Thyroid gland (tissue), 4 donors: Measurements from ENCODE around the gene GDNF.

Experiments used
- POLR2A ChIP-seq, 2 donors: fragments of 450-650 bp; IDR thresholded peaks; one replicate each; pipeline ENCODE4 v1.6.1; 2017; ENCODE audit warnings: antibody characterized with exemption in 2 of 2, mild to moderate bottlenecking in 2 of 2, moderate library complexity in 1 of 2
- TF ChIP-seq, protein P1 (sequence below), 6 experiments: fragments of 200-600 bp in 3 of 6; fragments of 450-650 bp in 3 of 6; sonication (generic) in 3 of 6; IDR thresholded peaks; one replicate each; pipeline ENCODE4 v1.5.1; 2016 to 2019; ENCODE audit warnings: antibody characterized with exemption in 6 of 6, mild to moderate bottlenecking in 2 of 6, inconsistent platforms in 1 of 6, moderate library complexity in 1 of 6

DNA sequence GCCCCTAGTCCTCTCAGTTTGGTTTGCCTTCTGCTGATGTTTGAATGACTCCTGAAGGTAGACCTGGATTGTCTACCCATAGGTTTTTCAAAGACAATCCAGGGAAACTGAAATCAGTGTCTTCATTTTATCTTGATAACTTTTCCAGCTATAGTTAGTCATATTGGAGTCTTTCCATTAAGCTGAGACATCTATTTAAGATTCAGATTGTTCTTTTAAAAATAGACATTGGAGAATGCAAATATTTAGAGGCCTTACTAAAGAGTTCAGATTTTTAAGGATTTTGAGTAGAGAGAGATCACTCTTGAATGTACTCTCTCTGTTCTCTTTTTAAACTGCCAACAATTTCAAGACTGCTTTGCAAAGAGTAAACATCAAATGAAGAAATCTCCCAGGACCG, 69.1 kb downstream of the GDNF start:
- no peak for TF ChIP-seq POLR2A (IDR thresholded peaks at IDR 0.05)
- TF ChIP-seq, protein P1, sequence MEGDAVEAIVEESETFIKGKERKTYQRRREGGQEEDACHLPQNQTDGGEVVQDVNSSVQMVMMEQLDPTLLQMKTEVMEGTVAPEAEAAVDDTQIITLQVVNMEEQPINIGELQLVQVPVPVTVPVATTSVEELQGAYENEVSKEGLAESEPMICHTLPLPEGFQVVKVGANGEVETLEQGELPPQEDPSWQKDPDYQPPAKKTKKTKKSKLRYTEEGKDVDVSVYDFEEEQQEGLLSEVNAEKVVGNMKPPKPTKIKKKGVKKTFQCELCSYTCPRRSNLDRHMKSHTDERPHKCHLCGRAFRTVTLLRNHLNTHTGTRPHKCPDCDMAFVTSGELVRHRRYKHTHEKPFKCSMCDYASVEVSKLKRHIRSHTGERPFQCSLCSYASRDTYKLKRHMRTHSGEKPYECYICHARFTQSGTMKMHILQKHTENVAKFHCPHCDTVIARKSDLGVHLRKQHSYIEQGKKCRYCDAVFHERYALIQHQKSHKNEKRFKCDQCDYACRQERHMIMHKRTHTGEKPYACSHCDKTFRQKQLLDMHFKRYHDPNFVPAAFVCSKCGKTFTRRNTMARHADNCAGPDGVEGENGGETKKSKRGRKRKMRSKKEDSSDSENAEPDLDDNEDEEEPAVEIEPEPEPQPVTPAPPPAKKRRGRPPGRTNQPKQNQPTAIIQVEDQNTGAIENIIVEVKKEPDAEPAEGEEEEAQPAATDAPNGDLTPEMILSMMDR (IDR thresholded peaks at IDR 0.05): no peak
